ENCODE data around the gene PDE3A. TPM values are rescaled to one million over a fixed set of nuclear protein-coding genes. Genes with fewer than 3 reads are reported as not detected.

Gene PDE3A
- total RNA-seq, 3 donors from 2014 or later = 7.0 to 11.5 (median 9.4) TPM

DNA sequence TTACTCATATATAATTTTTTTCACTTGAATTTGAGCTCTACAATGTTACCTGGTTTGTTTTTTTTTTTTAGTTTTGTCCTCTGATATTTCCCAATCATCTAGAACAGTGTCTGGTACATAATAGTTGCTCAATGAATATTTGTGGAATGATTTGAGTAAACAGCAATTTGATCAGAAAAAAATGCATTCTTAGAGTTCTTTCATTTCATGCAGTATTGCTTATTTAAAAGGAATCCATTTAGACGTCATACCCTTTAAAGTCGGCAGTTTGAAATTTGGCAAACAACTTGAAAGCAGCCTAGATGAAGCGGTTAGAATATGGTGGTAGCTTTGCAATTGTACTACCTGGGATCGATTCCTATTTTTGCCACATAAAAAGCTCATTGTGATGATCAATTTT lies 140.0 kb downstream of the PDE3A start:
- H3K27ac ChIP-seq = no peak overlapping the region
- intact Hi-C loops (cut with DNase I; ENCODE audit: low total_unique reads) = no loop called here

DNA sequence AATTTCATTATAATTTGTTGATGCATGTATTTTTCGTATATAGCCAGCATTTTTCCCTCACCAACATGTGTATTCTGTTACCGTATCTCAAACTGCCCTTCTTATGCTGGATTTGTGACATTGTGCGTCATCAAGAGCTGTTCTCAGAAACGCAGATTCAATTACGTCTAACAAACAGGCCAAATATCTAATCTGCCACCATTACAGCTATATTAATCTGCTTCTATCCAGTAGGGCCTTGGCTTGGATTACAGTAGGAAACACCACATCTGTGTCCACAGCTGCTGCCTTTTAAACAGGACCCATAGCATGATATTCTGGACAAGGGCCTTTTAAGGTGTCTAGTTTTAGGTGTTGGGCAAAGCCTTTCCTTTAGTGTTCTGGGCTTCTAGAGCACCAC lies 140.6 kb downstream of the PDE3A start:
- intact Hi-C loops (cut with DNase I; ENCODE audit: low total_unique reads) = no loop called here
- H3K36me3 ChIP-seq = no peaks in the 10 kb centered on the region
- no peak overlapping the region for H3K4me3 ChIP-seq
- H3K4me1 ChIP-seq = no peaks in the 10 kb centered on the region
- H3K27ac ChIP-seq = no peak overlapping the region
- H3K9me3 ChIP-seq = no peaks in the 10 kb centered on the region
- TF ChIP-seq POLR2A (IDR thresholded peaks at IDR 0.05) (no peak), POLR2AphosphoS5 (IDR thresholded peaks at IDR 0.05) (no peak)
- TF ChIP-seq, protein P1, sequence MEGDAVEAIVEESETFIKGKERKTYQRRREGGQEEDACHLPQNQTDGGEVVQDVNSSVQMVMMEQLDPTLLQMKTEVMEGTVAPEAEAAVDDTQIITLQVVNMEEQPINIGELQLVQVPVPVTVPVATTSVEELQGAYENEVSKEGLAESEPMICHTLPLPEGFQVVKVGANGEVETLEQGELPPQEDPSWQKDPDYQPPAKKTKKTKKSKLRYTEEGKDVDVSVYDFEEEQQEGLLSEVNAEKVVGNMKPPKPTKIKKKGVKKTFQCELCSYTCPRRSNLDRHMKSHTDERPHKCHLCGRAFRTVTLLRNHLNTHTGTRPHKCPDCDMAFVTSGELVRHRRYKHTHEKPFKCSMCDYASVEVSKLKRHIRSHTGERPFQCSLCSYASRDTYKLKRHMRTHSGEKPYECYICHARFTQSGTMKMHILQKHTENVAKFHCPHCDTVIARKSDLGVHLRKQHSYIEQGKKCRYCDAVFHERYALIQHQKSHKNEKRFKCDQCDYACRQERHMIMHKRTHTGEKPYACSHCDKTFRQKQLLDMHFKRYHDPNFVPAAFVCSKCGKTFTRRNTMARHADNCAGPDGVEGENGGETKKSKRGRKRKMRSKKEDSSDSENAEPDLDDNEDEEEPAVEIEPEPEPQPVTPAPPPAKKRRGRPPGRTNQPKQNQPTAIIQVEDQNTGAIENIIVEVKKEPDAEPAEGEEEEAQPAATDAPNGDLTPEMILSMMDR (IDR thresholded peaks at IDR 0.05) = no peak
- no peak for DNase-seq (ENCODE audit: low spot score in 2 of 2)
- no peaks in the 10 kb centered on the region for H3K27me3 ChIP-seq

More for the DNA sequence above, 140.0 kb downstream of the PDE3A start:
- no peak for DNase-seq (ENCODE audit: low spot score in 2 of 2)
- no peaks in the 10 kb centered on the region for H3K9me3 ChIP-seq
- TF ChIP-seq, protein P1 (IDR thresholded peaks at IDR 0.05) = no peak
- TF ChIP-seq POLR2A (IDR thresholded peaks at IDR 0.05) = no peak
- no peak for TF ChIP-seq POLR2AphosphoS5 (IDR thresholded peaks at IDR 0.05)
- no peaks in the 10 kb centered on the region for H3K27me3 ChIP-seq
- no peaks in the 10 kb centered on the region for H3K4me1 ChIP-seq
- no peaks in the 10 kb centered on the region for H3K36me3 ChIP-seq
- no peak overlapping the region for H3K4me3 ChIP-seq

DNA sequence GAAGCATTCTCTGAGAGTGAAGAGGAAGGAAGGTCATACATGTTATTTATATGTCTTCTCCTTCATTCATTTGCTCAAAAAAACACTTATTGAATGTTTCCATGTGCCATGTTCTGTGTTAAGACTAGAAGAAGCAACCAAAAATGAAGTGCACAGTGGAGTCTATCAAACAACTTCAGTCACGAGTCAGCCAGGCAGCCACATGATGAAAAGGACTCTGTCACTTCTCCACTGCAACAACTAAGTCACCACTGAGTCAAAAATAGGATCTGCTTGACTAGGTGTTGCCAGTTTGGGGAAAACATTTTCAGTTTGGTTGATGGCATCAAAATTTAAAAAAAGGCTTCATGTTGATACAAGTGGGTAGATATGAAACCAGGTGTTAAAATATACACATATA lies 142.5 kb downstream of the PDE3A start:
- intact Hi-C loops (cut with DNase I; ENCODE audit: low total_unique reads) = no loop called here

DNA sequence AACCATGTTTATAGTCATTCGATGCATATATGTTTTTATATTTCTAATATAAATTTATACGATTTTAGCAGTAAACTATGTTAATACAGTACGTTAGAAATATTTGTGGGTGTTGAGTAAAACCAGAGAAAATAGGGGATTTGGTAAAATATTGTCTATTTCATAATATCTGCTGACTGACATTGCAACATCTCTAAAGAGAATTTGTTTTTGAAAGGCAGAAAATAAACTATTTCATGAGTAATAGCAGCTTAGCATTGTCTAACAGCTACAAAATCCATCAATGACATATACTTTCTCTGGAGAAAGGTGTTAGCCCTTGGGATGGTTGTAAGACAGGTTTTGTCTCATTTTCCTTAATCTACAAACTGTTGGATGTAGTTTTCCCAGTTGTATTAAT lies 144.9 kb downstream of the PDE3A start:
- H3K27ac ChIP-seq = no peak overlapping the region
- no peaks in the 10 kb centered on the region for H3K4me1 ChIP-seq
- DNase-seq (ENCODE audit: low spot score in 2 of 2) = no peak
- intact Hi-C loops (cut with DNase I; ENCODE audit: low total_unique reads) = no loop called here
- no peaks in the 10 kb centered on the region for H3K9me3 ChIP-seq
- TF ChIP-seq POLR2A (IDR thresholded peaks at IDR 0.05) (no peak), POLR2AphosphoS5 (IDR thresholded peaks at IDR 0.05) (no peak)
- TF ChIP-seq, protein P1 (IDR thresholded peaks at IDR 0.05) = no peak
- no peak overlapping the region for H3K4me3 ChIP-seq
- H3K36me3 ChIP-seq = no peaks in the 10 kb centered on the region
- H3K27me3 ChIP-seq = no peaks in the 10 kb centered on the region

More for the DNA sequence above, 142.5 kb downstream of the PDE3A start:
- DNase-seq (ENCODE audit: low spot score in 2 of 2) = no peak
- Histone ChIP-seq H3K9me3 (no peaks in the 10 kb centered on the region), H3K4me1 (no peaks in the 10 kb centered on the region), H3K27me3 (no peaks in the 10 kb centered on the region), H3K4me3 (no peak overlapping the region), H3K27ac (no peak overlapping the region), H3K36me3 (no peaks in the 10 kb centered on the region)
- TF ChIP-seq POLR2AphosphoS5 (IDR thresholded peaks at IDR 0.05) (no peak), POLR2A (IDR thresholded peaks at IDR 0.05) (no peak)
- TF ChIP-seq, protein P1 (IDR thresholded peaks at IDR 0.05) = no peak

DNA sequence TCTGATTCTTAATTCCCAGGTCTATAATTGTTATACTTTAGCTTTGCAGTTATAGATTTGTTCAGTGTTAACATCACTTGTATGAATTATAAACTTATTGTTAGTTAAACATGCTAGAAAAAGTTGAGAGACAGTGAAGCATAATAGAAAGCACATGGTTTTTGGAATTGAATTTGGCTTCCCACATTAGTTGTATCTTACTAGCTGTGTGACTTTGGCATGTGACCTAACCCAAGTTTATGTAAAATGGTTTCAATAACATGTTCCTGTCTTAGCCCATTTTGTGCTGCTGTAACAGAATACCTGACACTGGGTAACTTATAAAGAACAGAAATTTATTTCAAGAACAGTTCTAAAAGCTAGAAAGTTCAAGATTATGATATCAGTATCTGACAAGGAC lies 146.3 kb downstream of the PDE3A start:
- no peaks in the 10 kb centered on the region for H3K4me1 ChIP-seq
- no peak overlapping the region for H3K4me3 ChIP-seq
- no peak overlapping the region for H3K27ac ChIP-seq
- no peak for TF ChIP-seq POLR2A (IDR thresholded peaks at IDR 0.05)
- TF ChIP-seq POLR2AphosphoS5 (IDR thresholded peaks at IDR 0.05) = no peak
- TF ChIP-seq, protein P1 (IDR thresholded peaks at IDR 0.05) = no peak
- H3K36me3 ChIP-seq = no peaks in the 10 kb centered on the region
- DNase-seq (ENCODE audit: low spot score in 2 of 2) = no peak
- intact Hi-C loops (cut with DNase I; ENCODE audit: low total_unique reads) = no loop called here
- H3K27me3 ChIP-seq = no peaks in the 10 kb centered on the region
- no peaks in the 10 kb centered on the region for H3K9me3 ChIP-seq

Measured in breast epithelium (tissue), 4 donors.